ENCODE data around the gene IFT43. TPM values are rescaled to one million over a fixed set of nuclear protein-coding genes. Genes with fewer than 3 reads are reported as not detected.

The IFT43 gene
- total and polyA plus RNA-seq, 9 of the 15 experiments (the other 6 are each of a cell fraction or from before 2014, with no cell fraction given) = 4.9 to 12.8 (median 8.0) TPM

DNA sequence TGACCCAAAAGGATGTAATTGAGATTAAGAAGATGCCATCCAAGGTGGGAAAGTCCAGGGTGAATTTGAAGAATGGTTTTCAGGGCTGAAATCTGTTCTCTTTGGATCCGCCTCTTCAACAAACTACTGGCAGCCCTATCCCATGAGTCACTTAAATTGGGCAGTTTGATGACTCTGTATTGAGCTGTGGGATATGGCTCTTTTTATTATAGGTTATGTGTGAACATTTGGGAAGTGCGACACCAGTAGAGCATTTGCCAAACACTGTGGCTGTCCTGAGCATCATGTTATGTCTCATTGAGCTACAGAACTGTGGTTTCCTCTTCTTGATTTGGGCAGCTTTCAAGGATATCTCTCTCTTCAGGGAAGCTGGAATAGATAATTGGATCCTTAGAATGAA, 22.3 kb downstream of the IFT43 start:
- ATAC-seq (no peak), FAIRE-seq (no peak)
- WGBS (ENCODE audit: insufficient coverage, low coverage, missing lambda C conversion rate) = 78% methylated on average over 2 of the region's 2 CpGs
- TF ChIP-seq, protein P1, sequence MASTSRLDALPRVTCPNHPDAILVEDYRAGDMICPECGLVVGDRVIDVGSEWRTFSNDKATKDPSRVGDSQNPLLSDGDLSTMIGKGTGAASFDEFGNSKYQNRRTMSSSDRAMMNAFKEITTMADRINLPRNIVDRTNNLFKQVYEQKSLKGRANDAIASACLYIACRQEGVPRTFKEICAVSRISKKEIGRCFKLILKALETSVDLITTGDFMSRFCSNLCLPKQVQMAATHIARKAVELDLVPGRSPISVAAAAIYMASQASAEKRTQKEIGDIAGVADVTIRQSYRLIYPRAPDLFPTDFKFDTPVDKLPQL (IDR thresholded peaks at IDR 0.05; ENCODE audit: extremely low read depth, insufficient read length) = no peak
- TF ChIP-seq NFE2L1 (tag; IDR thresholded peaks at IDR 0.05; ENCODE audit: borderline replicate concordance, low read depth) (no peak), NFYB (IDR thresholded peaks at IDR 0.05; ENCODE audit: extremely low read depth, insufficient read length) (no peak), MECOM (CRISPR knock-in tag; IDR thresholded peaks at IDR 0.05) (no peak), CBFA2T2 (conservative IDR thresholded peaks at IDR 0.05) (no peak), ZSCAN32 (CRISPR knock-in tag; IDR thresholded peaks at IDR 0.05) (no peak), FOXJ2 (tag; IDR thresholded peaks at IDR 0.05) (no peak), ZNF431 (CRISPR knock-in tag; IDR thresholded peaks at IDR 0.05) (no peak), CHAMP1 (IDR thresholded peaks at IDR 0.05) (no peak)

More for the DNA sequence above, 22.3 kb downstream of the IFT43 start:
- CTCF ChIA-PET (ENCODE audit: low intra/inter-chr PET ratio) = no interaction called here
- Histone ChIP-seq H3K36me3 (ENCODE audit: control insufficient read depth, insufficient read depth, low read length) (no peaks in the 10 kb centered on the region), H2AFZ (ENCODE audit: low read depth, low read length) (no peak overlapping the region), H4K20me1 (replicated peaks; ENCODE audit: control insufficient read depth, insufficient read depth, low read length) (no peaks in the 10 kb centered on the region), H3K9me3 (replicated peaks; ENCODE audit: control insufficient read depth, insufficient read depth, low read depth, low read length) (no peaks in the 10 kb centered on the region), H3K4me3 (no peak overlapping the region), H3K27me3 (ENCODE audit: control insufficient read depth in 2 of 2, insufficient read depth in 2 of 2, low read length in 2 of 2) (no peaks in the 10 kb centered on the region), H3K4me1 (replicated peaks in 1 of 2; ENCODE audit: control insufficient read depth in 2 of 2, insufficient read depth in 2 of 2, low read length in 2 of 2) (no peaks in the 10 kb centered on the region; a peak in 1 of 5 replicates), H3K4me2 (ENCODE audit: insufficient read depth, low read length) (no peak overlapping the region), H3K9ac (ENCODE audit: insufficient read depth in 1 of 2, low read depth in 2 of 2, low read length in 2 of 2) (no peak overlapping the region), H3K27ac (ENCODE audit: extremely low read depth, low read depth, low read length) (no peak overlapping the region), H3K9me1 (ENCODE audit: control insufficient read depth, insufficient read depth, low read length) (no peaks in the 10 kb centered on the region), H3K79me2 (ENCODE audit: control insufficient read depth, insufficient read depth, low read length) (no peaks in the 10 kb centered on the region)
- intact Hi-C loops (cut with micrococcal nuclease) (no loop called here), in situ Hi-C loops (cut with MboI) (no loop called here)
- no TSS peak for BruUV-seq (replicated peaks)
- POLR2A ChIA-PET = no interaction called here
- no peak for DNase-seq (ENCODE audit: extremely low read depth in 1 of 4, low spot score in 3 of 4)

All from K562 (cell line).